NB4 (cell line): ENCODE data around the gene SLC27A4.

Experiments used
- DNase-seq: peaks from one replicate; pipeline ENCODE4 v3.0.0; 2010; ENCODE audit warnings: low read depth
- H3K4me3 ChIP-seq: one replicate; pipeline ENCODE4 v1.5.1; 2011; ENCODE audit warnings: mild to moderate bottlenecking, low read depth, low read length, moderate library complexity
- CTCF ChIP-seq: IDR thresholded peaks from one replicate; pipeline ENCODE4 v1.5.1; 2012; ENCODE audit warnings: low read depth, low read length
- MYC ChIP-seq: IDR thresholded peaks from 2 replicates; pipeline ENCODE4 v1.6.1; 2011; ENCODE audit warnings: low read depth, low read length
- POLR2A ChIP-seq: IDR thresholded peaks from 2 replicates; pipeline ENCODE4 v1.6.1; 2011; ENCODE audit warnings: mild to moderate bottlenecking; ENCODE audit not compliant: insufficient read length; ENCODE audit errors: extremely low read depth
- TF ChIP-seq, protein P1 (sequence below): IDR thresholded peaks from 2 replicates; pipeline ENCODE4 v1.6.1; 2011; ENCODE audit warnings: low read depth, low read length

SLC27A4 gene

DNA sequence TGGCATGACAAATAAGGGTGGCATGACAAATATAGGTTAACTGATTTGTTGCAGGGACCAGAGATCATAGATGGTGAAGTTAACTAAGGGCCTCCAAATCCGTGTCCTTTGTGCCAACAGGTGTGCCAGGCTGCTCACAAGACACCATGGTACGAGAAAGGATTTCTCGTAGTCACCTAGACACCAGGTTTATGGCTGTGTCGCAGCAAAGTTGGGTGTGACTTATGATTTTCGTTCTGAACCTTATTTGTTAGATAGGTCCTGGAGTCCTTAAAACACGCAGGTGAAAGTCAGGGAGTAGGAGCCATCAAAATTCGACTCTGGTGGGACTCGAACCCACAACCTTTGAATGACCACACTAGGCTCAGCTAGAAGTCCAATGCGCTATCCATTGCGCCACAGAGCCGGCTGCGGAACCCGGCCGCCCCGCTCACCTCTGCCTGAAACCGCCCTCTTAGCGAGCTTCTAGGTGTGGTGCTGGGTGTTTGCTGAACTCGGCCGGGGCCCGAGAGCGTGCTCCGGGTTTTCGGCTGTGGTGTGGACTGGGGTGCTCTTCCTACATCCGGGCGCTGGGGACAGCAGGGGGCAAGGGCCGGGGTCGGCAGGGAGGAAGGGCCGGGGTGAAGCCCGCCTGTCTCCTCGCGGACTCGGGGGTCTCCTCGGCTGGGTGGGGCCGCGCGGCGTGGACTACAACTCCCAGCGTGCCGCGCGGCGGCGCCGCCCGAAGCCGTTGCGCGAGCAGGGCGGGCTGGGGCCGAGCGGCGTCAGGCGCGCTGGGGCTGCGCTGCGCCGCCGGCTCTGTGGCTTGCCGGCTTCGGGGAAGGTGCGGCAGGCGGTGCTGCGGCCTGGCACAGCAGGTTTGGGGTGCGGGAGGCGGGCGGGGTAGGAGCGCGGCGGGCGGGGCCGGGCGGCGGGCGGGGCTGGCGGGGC lies at the start of gene SLC27A4:
TSS of gene SLC27A4 (plus strand) at position 767 of the 930 bp plus-strand sequence. CDS start 2,606 bp downstream, outside the sequence.
- TF ChIP-seq POLR2A = peak; percentile 42
- TF ChIP-seq, protein P1, sequence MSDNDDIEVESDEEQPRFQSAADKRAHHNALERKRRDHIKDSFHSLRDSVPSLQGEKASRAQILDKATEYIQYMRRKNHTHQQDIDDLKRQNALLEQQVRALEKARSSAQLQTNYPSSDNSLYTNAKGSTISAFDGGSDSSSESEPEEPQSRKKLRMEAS = peak; percentile 36
- TF ChIP-seq CTCF = no peak
- TF ChIP-seq MYC = peak; percentile 37
- DNase-seq = peak; percentile 87
- H3K4me3 ChIP-seq = peak within 1 kb of the TSS; percentile 72

DNA sequence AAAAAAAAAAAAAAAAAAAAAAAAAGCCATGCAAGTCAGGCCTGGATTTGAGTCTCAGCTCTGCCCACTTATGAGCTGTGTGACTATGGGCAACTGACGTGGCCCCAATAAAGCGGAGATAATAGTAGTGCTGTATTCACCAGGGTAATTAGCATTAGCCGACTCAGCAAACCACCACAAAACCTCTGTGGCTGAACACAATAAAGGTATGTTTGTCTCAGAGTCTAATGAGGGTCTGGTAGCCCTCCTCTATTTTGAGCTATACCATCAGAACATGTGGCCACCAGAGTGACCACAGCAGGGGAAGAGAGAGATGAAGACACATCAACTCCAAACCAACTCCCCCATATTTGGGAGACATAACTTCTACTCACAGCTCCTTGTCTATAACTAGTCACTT lies 48.3 kb upstream of the SLC27A4 start:
- H3K4me3 ChIP-seq = no peak overlapping the region
- no peak for TF ChIP-seq CTCF
- DNase-seq = no peak

DNA sequence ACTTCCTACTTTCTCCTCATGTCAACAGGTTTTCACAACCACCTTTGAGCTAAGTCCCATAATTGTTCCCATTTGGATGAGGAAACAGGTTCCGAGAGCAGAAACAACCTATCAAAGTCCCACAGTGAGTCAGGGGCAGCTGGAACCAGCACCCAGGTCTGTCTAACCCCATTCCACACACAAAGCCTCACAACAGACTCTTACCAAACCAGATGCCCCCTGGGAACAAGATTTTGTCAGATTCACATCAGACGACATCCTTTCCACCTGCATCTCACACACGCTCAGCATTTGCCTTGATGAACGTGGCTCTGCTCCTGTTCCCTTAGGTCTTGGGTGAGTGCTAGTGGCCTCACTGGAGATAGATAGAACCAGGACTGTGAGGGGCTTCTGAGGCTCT lies 47.2 kb upstream of the SLC27A4 start:
- TF ChIP-seq POLR2A (no peak), MYC (no peak), CTCF (no peak)
- TF ChIP-seq, protein P1 = no peak
- peak; percentile 32 for DNase-seq
- no peak overlapping the region for H3K4me3 ChIP-seq

- no peak for TF ChIP-seq CTCF
- no peak for TF ChIP-seq MYC
- no peak for TF ChIP-seq POLR2A
- TF ChIP-seq, protein P1 = no peak
- DNase-seq = no peak
- H3K4me3 ChIP-seq = no peak overlapping the region
Observed at GRCh38 chr9:128294142-128294541, 46.2 kb upstream of the SLC27A4 start.

GRCh38 chr9:128296340-128297220 lies 43.7 kb upstream of the SLC27A4 start:
- TF ChIP-seq MYC (no peak), CTCF (no peak), POLR2A (no peak)
- TF ChIP-seq, protein P1 = no peak
- DNase-seq = peak; percentile 13

More at GRCh38 chr9:128296340-128297220, 43.7 kb upstream of the SLC27A4 start:
- H3K4me3 ChIP-seq = no peak overlapping the region
